GM06990 (cell line): Measurements from ENCODE around the gene TENM4.

Experiments
- DNase-seq: peaks from one replicate; pipeline ENCODE4 v3.0.0-alpha.2; 2011; ENCODE audit not compliant: insufficient read length; ENCODE audit errors: extremely low read depth
- H3K27me3 ChIP-seq: replicated peaks from 2 replicates; pipeline ENCODE4 v1.6.0; 2011; ENCODE audit warnings: low read length; ENCODE audit not compliant: control insufficient read depth, insufficient read depth
- H3K36me3 ChIP-seq: 2 replicates; pipeline ENCODE4 v1.5.1; 2011; ENCODE audit warnings: low read length; ENCODE audit not compliant: control insufficient read depth, insufficient read depth
- H3K4me3 ChIP-seq: replicated peaks from 2 replicates; pipeline ENCODE4 v1.5.1; 2011; ENCODE audit warnings: low read depth, mild to moderate bottlenecking, control low read depth, low read length
- TF ChIP-seq, protein P1 (sequence below): IDR thresholded peaks from 2 replicates; pipeline ENCODE4 v1.5.1; 2011; ENCODE audit warnings: low read length, control low read depth, mild to moderate bottlenecking, inconsistent platforms; ENCODE audit not compliant: insufficient read depth, poor library complexity, severe bottlenecking

The TENM4 gene

DNA sequence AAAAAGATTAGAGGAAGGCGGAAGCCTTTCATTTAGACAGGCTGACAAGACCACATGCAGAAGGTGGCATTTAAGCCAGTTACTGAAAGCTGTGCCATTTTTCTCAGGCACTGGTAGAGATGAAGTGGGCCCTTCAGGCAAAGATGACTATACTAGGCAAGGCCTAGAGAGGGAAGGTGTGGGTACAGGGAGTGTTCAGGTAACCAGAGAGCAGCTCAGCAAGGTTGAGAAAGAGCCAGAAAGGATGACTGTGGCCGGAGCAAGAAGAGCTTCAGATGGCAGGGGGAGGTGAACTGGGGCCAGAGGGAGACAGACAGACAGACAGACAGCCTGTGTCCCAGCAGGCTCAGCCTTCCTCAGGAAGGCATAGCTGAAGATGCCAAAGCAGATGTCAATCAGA, 778.0 kb downstream of the TENM4 start:
- TF ChIP-seq, protein P1, sequence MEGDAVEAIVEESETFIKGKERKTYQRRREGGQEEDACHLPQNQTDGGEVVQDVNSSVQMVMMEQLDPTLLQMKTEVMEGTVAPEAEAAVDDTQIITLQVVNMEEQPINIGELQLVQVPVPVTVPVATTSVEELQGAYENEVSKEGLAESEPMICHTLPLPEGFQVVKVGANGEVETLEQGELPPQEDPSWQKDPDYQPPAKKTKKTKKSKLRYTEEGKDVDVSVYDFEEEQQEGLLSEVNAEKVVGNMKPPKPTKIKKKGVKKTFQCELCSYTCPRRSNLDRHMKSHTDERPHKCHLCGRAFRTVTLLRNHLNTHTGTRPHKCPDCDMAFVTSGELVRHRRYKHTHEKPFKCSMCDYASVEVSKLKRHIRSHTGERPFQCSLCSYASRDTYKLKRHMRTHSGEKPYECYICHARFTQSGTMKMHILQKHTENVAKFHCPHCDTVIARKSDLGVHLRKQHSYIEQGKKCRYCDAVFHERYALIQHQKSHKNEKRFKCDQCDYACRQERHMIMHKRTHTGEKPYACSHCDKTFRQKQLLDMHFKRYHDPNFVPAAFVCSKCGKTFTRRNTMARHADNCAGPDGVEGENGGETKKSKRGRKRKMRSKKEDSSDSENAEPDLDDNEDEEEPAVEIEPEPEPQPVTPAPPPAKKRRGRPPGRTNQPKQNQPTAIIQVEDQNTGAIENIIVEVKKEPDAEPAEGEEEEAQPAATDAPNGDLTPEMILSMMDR = no peak
- Histone ChIP-seq H3K4me3 (no peak overlapping the region), H3K27me3 (peaks cover 2% of the 10 kb centered on the region; the same call in 1 of the 2 replicates), H3K36me3 (no peaks in the 10 kb centered on the region)
- DNase-seq = no peak

DNA sequence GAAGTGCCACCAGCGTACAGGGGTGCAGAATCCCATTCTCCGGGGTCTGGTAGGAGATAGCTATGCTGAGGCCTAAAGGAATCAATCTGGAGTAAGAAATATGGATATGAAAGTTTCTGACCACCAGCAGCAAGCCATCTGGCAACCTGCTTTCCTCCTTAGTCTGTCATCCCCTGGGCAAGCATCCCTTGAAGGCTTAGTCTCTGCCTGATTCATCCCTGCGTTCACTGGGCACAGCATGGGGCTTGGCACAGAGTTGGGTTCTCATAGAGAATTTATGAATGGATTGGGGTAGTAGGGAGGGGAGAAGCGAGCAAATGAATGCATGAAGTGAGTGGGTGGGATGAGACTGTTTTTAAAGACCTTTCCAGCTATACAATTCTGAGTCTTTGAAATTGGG, 780.4 kb downstream of the TENM4 start:
- H3K27me3 ChIP-seq = peaks cover 2% of the 10 kb centered on the region; the same call in 1 of the 2 replicates
- H3K4me3 ChIP-seq = no peak overlapping the region
- no peaks in the 10 kb centered on the region for H3K36me3 ChIP-seq
- TF ChIP-seq, protein P1 = no peak
- DNase-seq = no peak

DNA sequence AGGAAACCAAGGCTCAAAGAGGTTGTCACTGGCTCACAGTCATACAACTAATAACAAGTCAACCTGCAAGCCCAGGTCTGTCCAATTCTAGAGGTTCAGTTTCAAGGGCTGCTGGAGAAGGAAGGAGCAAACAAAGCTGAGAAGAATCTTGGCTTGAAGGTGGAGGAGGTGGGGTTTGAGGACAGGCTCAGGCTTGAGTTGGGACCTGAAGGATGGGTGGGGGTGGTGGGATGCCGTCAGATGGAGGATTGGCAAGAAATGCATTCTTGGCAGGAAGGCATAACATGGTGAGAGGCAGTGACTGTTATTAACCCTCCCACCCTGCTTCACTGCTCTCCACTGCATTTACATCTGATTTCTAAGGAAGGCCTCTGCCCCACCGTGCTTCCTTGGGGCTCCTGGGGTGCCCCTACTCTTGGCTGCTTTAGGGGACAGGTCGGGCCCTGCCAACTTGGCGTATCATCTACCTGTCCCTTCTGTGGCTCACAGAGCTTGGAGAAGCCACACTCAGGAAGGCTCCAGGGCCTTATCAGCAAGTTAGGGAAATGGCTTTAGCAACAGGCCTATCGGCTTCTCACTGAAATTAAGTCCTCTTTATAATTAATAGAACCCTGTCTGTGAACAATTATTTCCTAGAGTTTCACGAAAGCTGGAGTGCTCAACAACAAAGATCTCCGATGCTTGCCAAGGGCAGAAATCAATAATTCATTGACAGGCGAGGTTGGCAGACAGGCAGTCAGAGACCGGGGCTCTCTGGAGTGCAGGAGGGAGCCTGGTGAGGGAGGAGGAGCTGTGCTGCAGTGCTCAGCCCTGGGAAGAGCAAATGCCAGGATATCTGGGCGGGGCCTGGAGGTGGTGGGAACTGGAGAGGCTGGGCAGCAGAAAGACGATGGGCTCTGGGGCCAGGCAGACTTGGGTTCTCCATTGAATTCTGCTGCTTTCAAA, 781.2 kb downstream of the TENM4 start:
- H3K27me3 ChIP-seq = peaks cover 2% of the 10 kb centered on the region; the same call in 1 of the 2 replicates
- H3K36me3 ChIP-seq = no peaks in the 10 kb centered on the region
- TF ChIP-seq, protein P1 = no peak
- no peak overlapping the region for H3K4me3 ChIP-seq
- DNase-seq = no peak

DNA sequence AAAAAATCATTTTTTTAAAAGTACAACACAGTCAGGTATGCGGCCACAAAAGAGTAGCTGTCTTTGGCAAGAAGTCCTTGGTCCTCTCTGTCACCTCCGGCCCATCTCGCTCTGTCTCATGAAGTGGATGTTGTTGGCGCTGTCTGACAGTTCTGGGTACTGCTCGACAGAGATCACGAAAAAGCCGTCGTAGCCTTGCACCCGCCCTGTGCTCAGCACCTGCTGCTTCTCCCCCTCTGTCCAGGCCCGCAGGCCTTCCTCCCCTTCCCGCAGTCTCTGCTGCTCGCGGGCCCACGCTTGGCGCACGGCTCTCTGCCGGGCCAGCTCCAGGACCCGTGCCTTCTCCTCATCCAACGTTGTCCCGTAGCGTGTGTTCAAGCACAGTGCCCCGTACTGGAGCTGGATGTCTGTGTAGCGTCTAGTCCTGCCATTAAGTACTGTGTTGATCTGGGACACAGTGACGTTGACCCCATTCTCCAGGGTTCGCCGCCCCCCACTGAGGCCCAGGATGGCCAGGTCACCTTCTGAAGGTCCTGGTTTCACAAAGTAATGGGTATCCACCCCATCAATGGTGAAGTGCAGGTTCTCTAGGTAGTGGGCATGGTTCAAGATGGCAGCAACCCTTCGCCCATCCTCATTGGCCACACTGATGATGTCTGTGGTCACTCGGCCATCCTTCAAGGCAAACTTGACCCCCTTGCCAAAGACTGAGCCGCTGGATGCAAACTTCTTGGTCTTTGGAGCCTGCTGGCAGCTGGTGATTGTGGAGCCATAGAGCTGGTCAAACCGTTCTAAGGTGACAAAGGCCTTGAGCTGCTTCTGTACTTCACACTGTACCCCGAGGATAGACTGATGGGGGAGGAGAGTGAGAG, 782.6 kb downstream of the TENM4 start:
- peaks cover 2% of the 10 kb centered on the region; the same call in 1 of the 2 replicates for H3K27me3 ChIP-seq
- TF ChIP-seq, protein P1 = no peak
- no peaks in the 10 kb centered on the region for H3K36me3 ChIP-seq
- H3K4me3 ChIP-seq = no peak overlapping the region
- DNase-seq = no peak

DNA sequence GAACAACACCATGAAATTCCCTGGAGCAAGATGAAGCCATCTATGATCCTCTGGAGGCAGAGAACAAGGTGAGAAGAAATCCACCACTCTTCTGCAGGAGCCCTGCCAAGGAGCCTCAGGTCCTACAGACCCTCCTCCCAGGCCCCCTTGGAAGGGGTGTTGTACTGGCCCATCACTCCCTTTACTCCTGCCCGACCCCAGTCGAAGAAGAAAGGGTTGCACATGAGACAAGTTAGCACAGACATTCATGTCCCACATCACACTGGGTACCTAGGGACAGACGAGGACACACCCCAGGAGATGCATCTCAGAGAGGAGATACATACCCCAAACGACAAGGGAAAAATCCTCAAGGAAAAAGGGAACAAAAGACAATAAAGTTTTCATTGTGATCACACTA, 783.4 kb downstream of the TENM4 start:
- DNase-seq = no peak
- TF ChIP-seq, protein P1 = no peak
- no peaks in the 10 kb centered on the region for H3K27me3 ChIP-seq
- H3K4me3 ChIP-seq = no peak overlapping the region
- H3K36me3 ChIP-seq = no peaks in the 10 kb centered on the region
